OCI-LY1 (cell line): ENCODE data around the gene PTX4.

Experiments
- EZH2 ChIP-seq: fragments of 200-600 bp; sonication (generic), shearing (Covaris generic); IDR thresholded peaks from 2 replicates; pipeline ENCODE4 v1.8.0; 2017; ENCODE audit warnings: borderline replicate concordance, mixed run types, mild to moderate bottlenecking, antibody characterized with exemption, low read length, moderate library complexity, mixed read lengths
- TF ChIP-seq, protein P1 (sequence below): fragments of 200-600 bp; sonication (generic), shearing (Covaris generic); IDR thresholded peaks from 2 replicates; pipeline ENCODE4 v1.5.1; 2017; ENCODE audit warnings: mild to moderate bottlenecking, antibody characterized with exemption, low read length, moderate library complexity, mixed read lengths

DNA sequence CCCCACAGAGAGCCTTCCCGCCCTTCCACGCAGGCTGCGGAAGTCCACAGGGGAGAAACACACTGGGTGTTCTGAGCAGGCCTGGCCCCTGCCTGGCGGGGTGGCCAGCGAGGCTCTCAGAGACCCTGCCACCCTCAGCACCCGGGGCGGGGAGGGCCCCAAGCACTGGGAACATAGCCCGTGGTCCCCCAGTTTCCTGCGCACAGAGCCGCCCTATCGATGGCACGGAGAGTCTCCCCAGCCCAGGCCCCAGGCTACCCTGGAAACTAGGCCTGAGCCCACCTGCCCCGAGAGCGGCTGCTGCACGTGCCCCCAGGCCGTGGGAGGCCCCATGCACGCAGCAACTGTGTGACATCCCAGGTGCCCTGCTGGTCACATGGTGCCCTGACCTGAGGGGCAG lies 34.2 kb downstream of the PTX4 start:
- no peak for TF ChIP-seq EZH2
- TF ChIP-seq, protein P1, sequence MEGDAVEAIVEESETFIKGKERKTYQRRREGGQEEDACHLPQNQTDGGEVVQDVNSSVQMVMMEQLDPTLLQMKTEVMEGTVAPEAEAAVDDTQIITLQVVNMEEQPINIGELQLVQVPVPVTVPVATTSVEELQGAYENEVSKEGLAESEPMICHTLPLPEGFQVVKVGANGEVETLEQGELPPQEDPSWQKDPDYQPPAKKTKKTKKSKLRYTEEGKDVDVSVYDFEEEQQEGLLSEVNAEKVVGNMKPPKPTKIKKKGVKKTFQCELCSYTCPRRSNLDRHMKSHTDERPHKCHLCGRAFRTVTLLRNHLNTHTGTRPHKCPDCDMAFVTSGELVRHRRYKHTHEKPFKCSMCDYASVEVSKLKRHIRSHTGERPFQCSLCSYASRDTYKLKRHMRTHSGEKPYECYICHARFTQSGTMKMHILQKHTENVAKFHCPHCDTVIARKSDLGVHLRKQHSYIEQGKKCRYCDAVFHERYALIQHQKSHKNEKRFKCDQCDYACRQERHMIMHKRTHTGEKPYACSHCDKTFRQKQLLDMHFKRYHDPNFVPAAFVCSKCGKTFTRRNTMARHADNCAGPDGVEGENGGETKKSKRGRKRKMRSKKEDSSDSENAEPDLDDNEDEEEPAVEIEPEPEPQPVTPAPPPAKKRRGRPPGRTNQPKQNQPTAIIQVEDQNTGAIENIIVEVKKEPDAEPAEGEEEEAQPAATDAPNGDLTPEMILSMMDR, result no peak
